ENCODE measurements around the gene AMN1.
"Not testable (repeated sequence)": the region's sequence is repeated elsewhere in the genome, so short reads cannot be mapped to it uniquely, and the experiment has no call there.

AMN1 gene

DNA sequence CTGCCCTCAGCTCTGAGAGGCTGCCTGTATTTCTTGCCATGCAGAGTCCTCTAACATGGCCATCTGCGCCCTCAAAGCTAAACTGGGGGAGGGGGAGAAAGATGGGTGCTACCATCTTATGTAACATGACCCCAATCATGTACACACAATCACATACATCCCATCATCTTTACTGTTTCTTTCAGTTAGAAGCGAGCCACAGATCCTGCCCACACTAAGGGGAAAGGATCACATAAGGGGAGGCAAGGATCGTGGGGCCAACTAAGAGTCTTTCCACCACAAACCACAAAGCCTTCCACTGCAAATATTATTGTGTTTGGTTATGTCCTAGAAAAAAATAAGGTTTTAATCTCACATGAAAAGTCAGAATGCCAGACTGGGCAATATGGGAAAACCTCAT, 11.8 kb upstream of the AMN1 start:
- Histone ChIP-seq H3K27me3 (no peaks in the 10 kb centered on the region), H3K4me1 (peaks cover 7 to 72% (median 42%) of the 10 kb centered on the region in 10 experiments; a peak in 19 of 20 replicates), H3K9me3 (replicated peaks in 1 of 11) (peaks cover 0 to 64% (median 6%) of the 10 kb centered on the region in 11 experiments; a peak in 11 of 22 replicates), H3K4me3 (no peak overlapping the region), H3K9ac (no peak overlapping the region), H3K27ac (peak overlapping the region in 10 of 11 experiments; percentile 4 to 55 (median 33); a peak in 15 of 22 replicates), H3K36me3 (peaks cover 0 to 7% (median 0%) of the 10 kb centered on the region in 11 experiments; a peak in 1 of 22 replicates), H4K20me1 (no peaks in the 10 kb centered on the region), H3K4me2 (peak overlapping the region; percentile 21 to 63 (median 55); a peak in 20 of 22 replicates)
- TF ChIP-seq Cebpa-rat (IDR thresholded peaks at IDR 0.05): no peak

DNA sequence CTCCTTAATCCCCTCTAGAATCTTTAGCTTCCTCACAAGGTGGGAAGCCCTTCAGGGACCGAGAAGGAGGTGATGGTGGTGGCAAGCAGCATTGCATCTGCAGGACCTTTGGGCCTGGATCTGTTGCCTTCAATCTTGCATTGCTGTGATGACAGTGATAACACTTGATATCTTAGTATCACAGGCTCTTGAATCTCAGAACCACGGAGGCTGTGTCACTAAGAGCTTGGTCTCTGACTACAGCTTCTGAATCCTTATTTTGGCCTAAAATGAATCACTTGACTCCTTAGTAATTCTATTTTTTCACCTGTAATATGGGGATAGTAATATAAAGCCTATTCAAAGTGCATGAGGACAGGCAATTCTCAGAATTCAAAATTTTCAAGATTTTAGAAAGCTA, 8.9 kb upstream of the AMN1 start:
- Histone ChIP-seq H3K27me3 (no peaks in the 10 kb centered on the region), H3K4me3 (no peak overlapping the region), H3K4me1 (peaks cover 1 to 60% (median 35%) of the 10 kb centered on the region in 10 experiments; a peak in 19 of 20 replicates), H3K36me3 (peaks cover 0 to 4% (median 0%) of the 10 kb centered on the region in 11 experiments; a peak in 1 of 22 replicates), H4K20me1 (no peaks in the 10 kb centered on the region), H3K4me2 (no peak overlapping the region), H3K9ac (no peak overlapping the region), H3K9me3 (replicated peaks in 1 of 11) (peaks cover 0 to 63% (median 0%) of the 10 kb centered on the region in 11 experiments; a peak in 10 of 22 replicates), H3K27ac (peak overlapping the region in 1 of 11 experiments; percentile 36; a peak in 1 of 22 replicates)
- no peak for TF ChIP-seq Cebpa-rat (IDR thresholded peaks at IDR 0.05)

DNA sequence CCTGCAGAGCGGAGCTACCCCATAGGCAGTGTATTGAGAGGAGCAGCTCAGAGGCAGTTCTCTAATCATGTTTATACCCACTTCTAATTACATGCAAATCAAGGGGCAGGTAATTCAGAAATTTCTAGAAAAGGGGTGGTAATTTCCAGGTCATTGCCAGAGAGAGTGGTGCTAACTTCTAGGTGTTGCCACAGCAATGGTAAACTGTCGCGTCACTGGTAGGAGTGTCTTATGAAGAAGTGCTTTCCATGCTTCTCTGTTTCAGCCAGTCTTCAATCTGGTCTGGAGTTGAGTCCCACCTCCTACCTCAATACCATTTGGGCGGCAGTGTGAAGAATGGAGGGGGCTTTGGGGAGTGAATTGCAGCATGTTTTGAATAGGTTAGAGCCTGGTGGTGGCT, 8.5 kb upstream of the AMN1 start:
- H3K36me3 ChIP-seq: peaks cover 0 to 4% (median 0%) of the 10 kb centered on the region in 11 experiments; a peak in 1 of 22 replicates
- TF ChIP-seq Cebpa-rat (IDR thresholded peaks at IDR 0.05): no peak
- no peaks in the 10 kb centered on the region for H4K20me1 ChIP-seq
- H3K9me3 ChIP-seq (replicated peaks in 1 of 11): peaks cover 0 to 63% (median 0%) of the 10 kb centered on the region in 11 experiments; a peak in 10 of 22 replicates
- H3K4me2 ChIP-seq: no peak overlapping the region
- H3K4me3 ChIP-seq: no peak overlapping the region
- H3K27me3 ChIP-seq: no peaks in the 10 kb centered on the region
- no peak overlapping the region for H3K9ac ChIP-seq
- H3K4me1 ChIP-seq: peaks cover 0 to 58% (median 33%) of the 10 kb centered on the region in 10 experiments; a peak in 17 of 20 replicates
- peak overlapping the region in 2 of 11 experiments; percentile 28 to 36; a peak in 2 of 22 replicates for H3K27ac ChIP-seq

DNA sequence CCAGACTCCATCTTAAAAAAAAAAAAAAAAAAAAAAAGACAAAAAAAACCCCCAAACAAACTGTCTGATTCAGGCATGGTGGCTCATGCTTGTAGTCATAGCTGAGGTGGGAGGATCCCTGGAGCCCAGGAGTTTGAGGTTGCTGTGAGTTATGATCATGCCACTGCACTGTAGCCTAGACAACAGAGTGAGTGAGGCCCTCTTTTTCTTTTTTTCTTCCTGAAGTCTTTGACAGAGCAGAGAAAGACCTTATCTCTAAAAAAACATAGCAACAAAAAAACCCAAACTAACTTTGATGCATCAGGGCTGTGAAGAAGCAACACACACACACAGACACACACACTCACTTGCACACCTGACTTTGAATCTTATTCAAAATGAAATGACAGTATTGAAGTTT, 7.7 kb upstream of the AMN1 start:
- H3K27ac ChIP-seq: peak overlapping the region in 2 of 11 experiments; percentile 2 to 28; a peak in 2 of 22 replicates
- H3K9me3 ChIP-seq (replicated peaks in 1 of 11): peaks cover 0 to 70% (median under 1%) of the 10 kb centered on the region in 11 experiments; a peak in 10 of 22 replicates
- H3K27me3 ChIP-seq: no peaks in the 10 kb centered on the region
- peaks cover 5 to 59% (median 38%) of the 10 kb centered on the region in 10 experiments; a peak in 18 of 20 replicates for H3K4me1 ChIP-seq
- no peak overlapping the region for H3K4me3 ChIP-seq
- no peak for TF ChIP-seq Cebpa-rat (IDR thresholded peaks at IDR 0.05)
- H3K4me2 ChIP-seq: 0 out of 22 replicates have a peak overlapping the region, but pooled peaks of 1 of the 11 experiments have one; percentile 13
- peaks cover 0 to 4% (median 0%) of the 10 kb centered on the region in 11 experiments; a peak in 1 of 22 replicates for H3K36me3 ChIP-seq
- H4K20me1 ChIP-seq: no peaks in the 10 kb centered on the region
- H3K9ac ChIP-seq: no peak overlapping the region

DNA sequence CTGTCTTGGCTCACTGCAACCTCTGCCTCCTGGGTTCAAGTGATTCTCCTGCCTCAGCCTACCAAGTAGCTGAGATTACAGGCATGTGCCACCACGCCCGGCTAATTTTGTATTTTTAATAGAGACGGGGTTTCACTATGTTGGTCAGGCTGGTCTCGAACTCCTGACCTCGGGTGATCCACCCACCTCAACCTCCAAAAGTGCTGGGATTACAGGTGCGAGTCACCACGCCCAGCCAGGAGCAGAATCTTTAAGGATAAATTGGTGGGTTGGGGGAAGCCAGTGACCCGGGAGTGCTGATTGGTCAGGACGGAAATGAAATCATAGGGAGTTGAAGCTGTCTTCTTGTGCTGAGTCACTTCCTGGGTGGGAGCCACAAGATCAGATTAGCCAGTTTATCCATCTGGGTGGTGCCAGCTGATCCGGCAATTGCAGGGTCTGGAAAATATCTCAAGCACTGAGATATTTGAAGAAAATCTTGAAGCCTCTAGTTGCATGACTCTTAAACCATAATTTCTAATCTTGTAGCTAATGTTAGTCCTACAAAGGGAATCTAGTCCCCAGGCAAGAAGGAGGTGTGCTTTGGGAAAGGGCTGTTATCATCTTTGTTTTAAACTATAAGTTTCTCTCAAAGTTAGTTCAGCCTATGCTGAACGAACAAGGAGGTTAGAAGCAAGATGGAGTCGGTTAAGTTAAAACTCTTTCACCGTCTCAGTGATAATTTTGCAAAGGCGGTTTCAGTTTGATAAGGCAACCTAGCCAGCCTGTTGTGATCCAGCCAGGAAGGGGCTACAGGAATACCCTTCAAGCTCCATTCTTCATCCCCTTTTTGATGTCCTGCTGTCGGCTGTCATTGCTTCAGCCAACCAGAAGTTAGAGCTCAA, 5.0 kb upstream of the AMN1 start:
- not testable (repeated sequence) for H3K27me3 ChIP-seq, H4K20me1 ChIP-seq, H3K9ac ChIP-seq
- H3K4me1 ChIP-seq: peaks cover 10 to 56% (median 44%) of the 10 kb centered on the region in 10 experiments
- H3K36me3 ChIP-seq: peaks cover 0 to 11% (median 0%) of the 10 kb centered on the region in 11 experiments; a peak in 1 of 22 replicates
- H3K9me3 ChIP-seq (replicated peaks in 1 of 11): peaks cover 4 to 71% (median 18%) of the 10 kb centered on the region in 11 experiments; a peak in 17 of 22 replicates
- H3K4me2 ChIP-seq: peak overlapping the region in 8 of 11 experiments; percentile 2 to 72 (median 24); a peak in 8 of 22 replicates
- peak overlapping the region in 1 of 10 experiments; percentile 19; a peak in 1 of 20 replicates for H3K4me3 ChIP-seq
- peak overlapping the region in 8 of 11 experiments; percentile 3 to 66 (median 42); a peak in 11 of 22 replicates for H3K27ac ChIP-seq

DNA sequence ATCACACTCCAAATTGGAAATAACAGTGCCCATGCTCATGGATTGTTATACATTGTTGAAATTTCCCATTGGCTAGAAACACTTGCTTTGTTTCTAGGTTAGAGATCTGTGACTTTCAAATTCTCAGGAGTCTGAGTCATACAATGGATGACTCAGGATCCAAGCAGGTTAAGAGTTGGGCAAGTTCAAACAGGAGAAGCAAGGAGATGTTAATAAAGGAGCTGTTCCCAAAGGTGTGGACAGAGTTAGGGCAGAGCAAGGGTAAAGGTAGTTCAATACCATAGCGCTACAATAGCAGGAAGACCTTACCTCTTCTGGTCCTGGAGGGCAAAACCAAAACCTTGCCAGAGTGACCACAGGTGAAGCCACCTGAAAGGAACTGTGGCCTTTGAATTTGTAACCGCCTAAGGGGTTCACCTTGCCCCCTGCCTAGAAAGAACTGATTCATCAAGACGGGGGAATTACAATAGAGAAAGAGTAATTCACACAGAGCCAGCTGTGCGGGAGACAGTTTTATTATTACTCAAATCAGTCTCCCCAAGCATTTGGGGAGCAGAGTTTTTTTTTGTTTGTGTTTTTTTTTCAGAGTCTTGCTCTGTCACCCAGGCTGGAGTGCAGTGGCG, 4.2 kb upstream of the AMN1 start:
- peak overlapping the region in 8 of 11 experiments; percentile 14 to 66 (median 42); a peak in 11 of 22 replicates for H3K27ac ChIP-seq

DNA sequence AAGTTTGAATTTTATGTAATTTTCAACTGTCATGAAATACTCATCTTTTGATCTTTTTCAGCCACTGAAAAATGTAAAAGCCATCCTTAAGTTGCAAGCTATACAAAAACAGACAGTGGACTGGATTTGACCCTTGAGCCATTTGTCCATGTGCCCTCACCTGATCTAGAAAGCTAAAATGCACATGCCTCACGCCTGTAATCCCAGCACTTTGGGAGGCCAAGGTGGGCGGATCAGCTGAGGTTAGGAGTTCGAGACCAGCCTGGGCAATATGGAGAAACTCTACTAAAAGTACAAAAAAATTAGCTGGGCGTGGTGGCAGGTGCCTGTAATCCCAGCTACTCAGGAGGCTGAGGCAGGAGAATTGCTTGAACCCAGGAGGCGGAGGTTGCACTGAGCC, 2.4 kb upstream of the AMN1 start:
- peaks cover 0 to 11% (median 0%) of the 10 kb centered on the region in 11 experiments; a peak in 1 of 22 replicates for H3K36me3 ChIP-seq
- H3K4me2 ChIP-seq: peak overlapping the region in 9 of 11 experiments; percentile 12 to 84 (median 71); a peak in 16 of 22 replicates
- peaks cover 21 to 71% (median 51%) of the 10 kb centered on the region in 10 experiments for H3K4me1 ChIP-seq
- peaks cover 4 to 75% (median 18%) of the 10 kb centered on the region in 11 experiments; a peak in 17 of 22 replicates for H3K9me3 ChIP-seq (replicated peaks in 1 of 11)
- H3K27ac ChIP-seq: peak overlapping the region in 6 of 11 experiments; percentile 46 to 66 (median 62); a peak in 11 of 22 replicates
- peak overlapping the region in 2 of 10 experiments; percentile 35 to 62; a peak in 2 of 20 replicates for H3K4me3 ChIP-seq
- H3K27me3 ChIP-seq, H4K20me1 ChIP-seq: not testable (repeated sequence)
- peak overlapping the region in 1 of 11 experiments; percentile 16; a peak in 1 of 22 replicates for H3K9ac ChIP-seq

More for the DNA sequence above, 4.2 kb upstream of the AMN1 start:
- Histone ChIP-seq H3K36me3 (peaks cover 0 to 11% (median 0%) of the 10 kb centered on the region in 11 experiments; a peak in 1 of 22 replicates), H4K20me1 (no peaks in the 10 kb centered on the region), H3K4me2 (peak overlapping the region in 7 of 11 experiments; percentile 2 to 72 (median 41); a peak in 6 of 22 replicates), H3K27me3 (no peaks in the 10 kb centered on the region), H3K9ac (no peak overlapping the region), H3K4me3 (no peak overlapping the region; a peak in 1 of 20 replicates), H3K4me1 (peaks cover 15 to 56% (median 45%) of the 10 kb centered on the region in 10 experiments), H3K9me3 (replicated peaks in 1 of 11) (peaks cover 4 to 68% (median 18%) of the 10 kb centered on the region in 11 experiments; a peak in 17 of 22 replicates)
- TF ChIP-seq Cebpa-rat (IDR thresholded peaks at IDR 0.05): no peak

DNA sequence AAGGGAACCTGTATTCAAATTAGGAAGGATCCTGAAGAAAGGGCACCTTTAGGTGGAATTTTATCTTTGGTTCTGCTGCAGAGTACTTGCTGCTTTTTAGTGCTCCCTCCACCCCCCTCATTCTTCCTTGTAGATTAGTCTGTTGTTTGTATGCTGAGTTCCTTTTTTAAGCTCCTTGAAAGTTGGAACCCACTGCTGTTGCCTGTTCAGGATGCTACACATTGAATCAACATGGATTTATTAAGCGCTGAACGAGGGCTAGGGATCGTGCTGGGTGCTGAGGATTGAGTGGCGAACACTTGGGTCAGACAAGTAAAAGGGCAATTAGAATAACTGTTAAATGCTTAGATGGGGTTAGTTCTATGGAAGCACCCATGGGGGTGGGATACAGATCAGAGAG, 884 bp upstream of the AMN1 start:
- H4K20me1 ChIP-seq: no peaks in the 10 kb centered on the region; a peak in 1 of 22 replicates
- peaks cover 4 to 67% (median 18%) of the 10 kb centered on the region in 11 experiments; a peak in 17 of 22 replicates for H3K9me3 ChIP-seq (replicated peaks in 1 of 11)
- H3K4me1 ChIP-seq: peaks cover 27 to 80% (median 57%) of the 10 kb centered on the region in 10 experiments
- no peak for TF ChIP-seq Cebpa-rat (IDR thresholded peaks at IDR 0.05)
- H3K27ac ChIP-seq: peak overlapping the region; percentile 68 to 94 (median 91)
- peak overlapping the region; percentile 62 to 77 (median 68) for H3K4me3 ChIP-seq
- peaks cover 0 to 11% (median 0%) of the 10 kb centered on the region in 11 experiments; a peak in 1 of 22 replicates for H3K36me3 ChIP-seq
- peak overlapping the region; percentile 73 to 88 (median 80) for H3K4me2 ChIP-seq
- H3K9ac ChIP-seq: peak overlapping the region; percentile 71 to 91 (median 87)
- no peaks in the 10 kb centered on the region for H3K27me3 ChIP-seq
